Right lobe of liver (tissue), 4 donors: Measurements from ENCODE around the gene SVIL.
"Not testable (repeated sequence)": the region's sequence is repeated elsewhere in the genome, so short reads cannot be mapped to it uniquely, and the experiment has no call there.

Source experiments
- POLR2A ChIP-seq: fragments of 450-650 bp; IDR thresholded peaks from one replicate; pipeline ENCODE4 v1.6.1; 2017; ENCODE audit warnings: antibody characterized with exemption, mild to moderate bottlenecking
- TF ChIP-seq, protein P1 (sequence below), 4 donors: fragments of 200-600 bp in 3 of 4; fragments of 450-650 bp in 1 of 4; IDR thresholded peaks; one replicate each; pipeline versions ENCODE4 v1.5.1 to v1.8.0; 2016 to 2022; ENCODE audit warnings: antibody characterized with exemption in 4 of 4, mild to moderate bottlenecking in 2 of 4
- donor health status: DM: no; HTN: no; CAD: no.
- donor health status: DM: no; HTN: no; CAD: no.
- donor health status: DM: no; HTN: yes; CAD: no.

DNA sequence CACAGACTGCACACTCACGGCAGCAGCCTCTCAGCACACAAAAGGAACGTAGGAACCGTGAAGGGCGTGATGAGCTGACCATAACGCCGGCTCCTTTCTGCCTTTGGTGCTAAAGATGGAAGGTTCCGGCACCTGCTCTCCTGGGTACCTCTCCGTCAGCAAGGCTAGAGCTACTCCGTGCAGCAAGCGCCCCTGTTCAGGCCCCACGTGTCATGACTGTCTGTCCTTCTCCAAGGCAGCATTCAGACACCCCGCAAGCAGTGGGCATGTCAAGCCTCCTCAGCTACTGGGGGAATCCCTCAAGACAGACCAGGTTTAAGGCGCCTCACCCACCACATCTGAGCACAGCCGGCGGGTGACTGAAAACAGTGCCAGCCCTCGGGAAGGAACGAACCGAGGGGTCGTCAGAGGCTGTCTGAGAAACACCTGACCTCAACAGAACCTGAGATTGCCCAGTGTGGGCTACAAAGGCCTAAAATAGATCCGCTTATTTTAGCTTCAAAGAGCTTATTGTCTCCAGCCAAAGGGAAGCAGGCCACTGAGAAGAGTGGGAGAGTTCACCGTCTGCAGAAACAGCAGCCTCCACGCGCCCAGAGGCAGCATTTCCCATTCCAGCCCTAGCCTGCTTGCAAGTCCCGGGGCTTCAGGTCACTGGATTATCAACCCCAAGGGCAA lies 124.2 kb downstream of the SVIL start:
- TF ChIP-seq, protein P1, sequence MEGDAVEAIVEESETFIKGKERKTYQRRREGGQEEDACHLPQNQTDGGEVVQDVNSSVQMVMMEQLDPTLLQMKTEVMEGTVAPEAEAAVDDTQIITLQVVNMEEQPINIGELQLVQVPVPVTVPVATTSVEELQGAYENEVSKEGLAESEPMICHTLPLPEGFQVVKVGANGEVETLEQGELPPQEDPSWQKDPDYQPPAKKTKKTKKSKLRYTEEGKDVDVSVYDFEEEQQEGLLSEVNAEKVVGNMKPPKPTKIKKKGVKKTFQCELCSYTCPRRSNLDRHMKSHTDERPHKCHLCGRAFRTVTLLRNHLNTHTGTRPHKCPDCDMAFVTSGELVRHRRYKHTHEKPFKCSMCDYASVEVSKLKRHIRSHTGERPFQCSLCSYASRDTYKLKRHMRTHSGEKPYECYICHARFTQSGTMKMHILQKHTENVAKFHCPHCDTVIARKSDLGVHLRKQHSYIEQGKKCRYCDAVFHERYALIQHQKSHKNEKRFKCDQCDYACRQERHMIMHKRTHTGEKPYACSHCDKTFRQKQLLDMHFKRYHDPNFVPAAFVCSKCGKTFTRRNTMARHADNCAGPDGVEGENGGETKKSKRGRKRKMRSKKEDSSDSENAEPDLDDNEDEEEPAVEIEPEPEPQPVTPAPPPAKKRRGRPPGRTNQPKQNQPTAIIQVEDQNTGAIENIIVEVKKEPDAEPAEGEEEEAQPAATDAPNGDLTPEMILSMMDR (IDR thresholded peaks at IDR 0.05) = not testable (repeated sequence)
- not testable (repeated sequence) for TF ChIP-seq POLR2A
